Suppressor macrophage treated with lipopolysaccharide for 4 hours (primary cell): ENCODE results near the gene MX2.

Experiments used
- DNase-seq: peaks from one replicate; pipeline ENCODE4 v3.0.0-alpha.2; 2020

The MX2 gene

DNA sequence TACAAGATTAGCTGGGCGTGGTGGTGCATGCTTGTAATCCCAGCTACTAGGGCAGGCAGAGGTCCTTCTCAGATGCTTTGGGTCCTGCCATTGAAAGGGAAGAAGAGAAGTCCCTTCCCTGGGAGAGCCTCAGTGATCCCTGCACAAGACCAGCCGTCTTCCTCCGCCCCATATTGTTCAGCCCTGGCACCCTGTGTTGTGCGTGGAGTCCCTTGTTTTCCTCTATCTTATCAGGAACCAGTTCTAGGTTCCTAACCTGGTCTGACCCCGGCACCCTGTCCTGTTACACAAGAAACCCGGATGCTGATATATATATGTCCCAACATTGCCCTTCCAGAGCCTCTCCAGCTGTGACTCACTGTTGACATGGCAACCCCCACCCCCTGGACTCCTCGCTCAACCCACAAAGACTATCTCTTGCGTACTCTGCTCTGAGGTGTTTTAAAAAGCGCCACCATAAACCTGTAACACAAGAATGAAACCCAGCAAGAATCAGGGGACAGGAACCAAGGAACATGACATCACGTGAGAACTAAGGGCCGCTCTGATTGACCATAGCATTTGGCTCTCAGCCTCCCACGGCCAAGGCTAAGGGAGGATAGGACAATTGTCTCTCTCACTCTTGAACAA, 4.8 kb downstream of the MX2 start:
- peak; percentile 96 for DNase-seq

DNA sequence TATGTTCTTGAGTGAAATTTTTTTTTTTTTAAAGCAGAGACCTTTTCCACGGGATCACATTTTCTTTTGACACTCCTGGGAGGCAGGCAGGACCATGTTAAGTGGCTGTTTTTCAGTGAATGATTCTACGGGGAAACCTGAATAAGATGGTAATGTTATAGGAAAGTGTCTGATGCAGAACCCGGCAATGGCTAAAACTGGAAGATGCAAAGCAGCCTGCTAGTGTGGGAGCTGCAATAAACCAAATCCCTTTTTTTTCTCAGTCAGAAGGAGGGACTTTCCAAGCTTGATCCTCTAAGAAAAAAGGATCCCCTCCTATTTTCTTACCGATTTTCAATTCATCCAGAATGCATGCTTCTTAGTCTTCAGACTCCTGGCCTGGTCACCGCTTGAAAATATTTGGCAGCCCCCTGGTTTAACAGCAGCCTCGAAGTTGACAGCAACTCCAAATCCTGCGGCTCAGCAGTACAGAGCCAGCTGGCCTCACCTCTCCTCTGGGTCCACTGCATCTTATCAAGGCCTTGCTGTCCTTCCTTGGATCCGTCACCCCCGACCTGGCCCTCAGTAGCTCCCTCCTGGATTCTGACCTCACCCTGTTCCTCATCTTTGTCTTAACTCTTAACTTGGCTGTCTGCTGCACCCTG, 5.6 kb downstream of the MX2 start:
- no peak for DNase-seq

DNA sequence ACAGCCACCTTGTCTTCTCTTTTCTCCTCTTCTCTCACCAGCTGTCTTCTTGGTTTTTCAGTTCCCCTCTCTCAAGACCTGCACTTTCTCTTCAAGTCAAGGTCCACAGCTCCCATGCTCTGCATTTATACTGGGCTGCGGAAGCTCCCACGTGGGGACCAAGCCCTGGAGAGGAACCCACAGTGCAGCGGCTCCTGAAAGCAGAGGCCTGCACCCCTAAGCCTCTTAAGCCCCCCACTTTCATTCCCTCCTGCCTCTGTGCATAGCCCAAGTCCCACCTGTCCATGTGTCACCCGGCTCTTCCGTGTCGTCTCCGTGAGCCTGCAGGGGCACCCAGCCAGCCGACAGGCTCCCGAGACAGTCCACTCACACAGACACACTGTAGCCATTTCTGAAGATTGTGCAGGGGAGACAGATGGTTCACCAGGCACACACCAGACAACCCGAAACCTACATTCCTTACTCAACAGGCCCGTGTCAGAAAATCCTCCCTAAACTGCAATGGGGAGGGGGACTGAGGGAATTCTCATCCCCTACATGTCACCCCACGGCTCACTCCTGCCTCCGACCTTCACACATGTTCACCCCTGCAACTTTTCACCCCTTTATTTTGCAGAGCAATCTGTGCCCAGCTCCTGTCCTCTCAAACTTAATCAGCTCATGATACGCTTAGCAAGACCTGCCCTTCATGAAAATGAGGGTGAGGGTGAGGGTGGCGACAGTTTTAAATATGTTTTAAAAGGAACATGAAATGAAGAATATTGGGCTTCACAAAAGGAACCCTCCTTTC, 6.3 kb downstream of the MX2 start:
- no peak for DNase-seq

DNA sequence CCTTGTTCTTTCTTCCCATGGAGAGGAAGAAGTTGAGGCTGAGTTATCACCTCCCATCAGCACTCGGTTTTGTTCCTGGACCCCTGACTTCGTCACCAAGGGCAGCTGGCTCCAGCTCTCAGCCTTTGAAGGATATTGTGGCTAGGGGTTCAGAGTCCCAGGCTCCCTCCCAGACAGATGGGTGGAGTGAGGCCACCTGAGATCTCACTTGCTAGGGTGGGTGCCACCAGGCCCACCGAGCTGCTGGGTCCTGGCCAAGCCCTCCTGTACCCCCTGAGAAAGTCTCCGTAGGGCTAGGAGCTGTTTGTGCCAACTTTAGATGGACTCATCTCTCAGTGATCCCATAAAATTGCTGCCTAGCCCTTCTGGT, 6.9 kb downstream of the MX2 start:
- no peak for DNase-seq

DNA sequence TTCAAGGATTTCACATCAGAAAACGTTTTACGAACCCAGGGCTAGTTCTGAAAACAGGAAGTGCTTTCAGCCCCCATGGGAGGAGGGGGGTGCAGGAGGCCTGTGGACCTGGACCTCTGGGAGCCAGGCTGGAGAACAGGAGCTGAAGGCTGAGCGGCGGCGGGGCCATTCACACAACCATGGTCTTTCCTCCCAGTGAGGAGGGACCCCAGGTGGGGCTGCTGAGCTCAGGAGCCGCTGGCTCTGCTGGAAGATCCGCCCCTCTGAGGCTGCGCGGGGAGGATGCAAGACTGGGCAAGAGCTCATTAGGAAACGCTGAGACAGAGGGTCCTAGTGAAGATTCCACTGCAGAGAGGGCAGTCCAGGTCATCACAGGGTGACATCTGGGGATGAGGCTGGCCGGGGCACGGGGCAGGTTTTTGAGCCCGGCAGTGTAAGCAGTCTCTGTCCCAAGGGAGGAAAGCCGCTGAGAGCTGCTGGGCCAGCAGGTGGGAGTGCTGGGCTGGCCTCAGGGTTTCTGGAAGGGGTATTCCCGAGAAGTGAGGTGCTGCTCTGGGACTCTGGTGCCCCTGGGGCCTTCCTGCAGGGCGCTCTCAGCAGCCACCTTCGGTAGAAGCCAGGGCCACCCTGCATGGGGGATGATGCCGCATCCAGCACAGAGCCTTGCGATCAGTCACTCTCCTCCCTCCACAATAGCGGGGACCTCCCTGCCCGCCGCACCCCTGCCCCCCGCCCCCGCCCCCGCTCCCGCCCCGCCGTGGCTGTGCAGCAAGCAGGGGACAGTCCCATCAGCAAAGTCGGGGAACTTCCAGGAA, 7.5 kb downstream of the MX2 start:
- DNase-seq = peak; percentile 24

DNA sequence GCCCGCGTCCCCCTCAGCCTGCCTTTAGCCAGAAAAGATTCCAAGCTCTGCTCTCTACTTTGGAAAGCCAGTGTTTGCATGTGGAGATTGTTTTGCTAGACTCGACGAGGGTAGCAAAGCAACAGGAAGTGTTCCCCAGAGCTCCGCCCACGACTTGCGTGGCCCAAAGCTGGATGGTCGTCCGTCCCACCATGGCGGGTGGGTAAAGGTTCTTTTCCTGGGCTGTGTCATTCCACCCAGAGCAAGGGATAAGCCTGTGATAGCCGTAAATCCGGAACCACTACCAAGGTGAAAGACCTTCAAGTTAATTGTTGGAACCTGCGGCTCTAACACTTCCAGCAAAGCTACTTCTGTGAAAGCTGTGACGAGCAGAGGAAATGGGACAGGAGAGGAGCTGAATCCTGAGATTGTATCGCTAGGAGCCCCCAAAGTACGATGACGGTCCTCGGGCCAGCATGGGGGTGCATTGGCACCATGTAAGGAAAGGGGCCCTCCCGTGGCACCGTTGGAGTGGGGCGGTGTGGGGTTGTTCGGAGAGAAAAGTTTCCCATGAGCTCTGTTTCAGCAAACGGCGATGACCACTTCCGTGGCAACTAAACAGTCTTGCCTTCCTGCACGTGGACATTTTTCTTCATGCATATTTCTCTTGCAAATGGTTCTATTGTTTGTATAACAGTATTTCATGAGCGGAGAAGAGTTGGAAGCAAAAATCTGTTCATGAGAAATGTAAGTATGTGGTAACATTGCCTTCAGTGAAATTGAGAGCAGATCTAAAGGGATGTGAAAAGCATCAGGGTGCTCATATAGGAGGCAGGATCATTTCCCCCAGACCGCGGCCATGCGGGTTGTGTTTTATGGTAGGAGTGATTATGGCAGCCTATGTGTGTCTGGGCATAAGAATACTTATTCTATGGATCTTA, 8.4 kb downstream of the MX2 start:
- no peak for DNase-seq

DNA sequence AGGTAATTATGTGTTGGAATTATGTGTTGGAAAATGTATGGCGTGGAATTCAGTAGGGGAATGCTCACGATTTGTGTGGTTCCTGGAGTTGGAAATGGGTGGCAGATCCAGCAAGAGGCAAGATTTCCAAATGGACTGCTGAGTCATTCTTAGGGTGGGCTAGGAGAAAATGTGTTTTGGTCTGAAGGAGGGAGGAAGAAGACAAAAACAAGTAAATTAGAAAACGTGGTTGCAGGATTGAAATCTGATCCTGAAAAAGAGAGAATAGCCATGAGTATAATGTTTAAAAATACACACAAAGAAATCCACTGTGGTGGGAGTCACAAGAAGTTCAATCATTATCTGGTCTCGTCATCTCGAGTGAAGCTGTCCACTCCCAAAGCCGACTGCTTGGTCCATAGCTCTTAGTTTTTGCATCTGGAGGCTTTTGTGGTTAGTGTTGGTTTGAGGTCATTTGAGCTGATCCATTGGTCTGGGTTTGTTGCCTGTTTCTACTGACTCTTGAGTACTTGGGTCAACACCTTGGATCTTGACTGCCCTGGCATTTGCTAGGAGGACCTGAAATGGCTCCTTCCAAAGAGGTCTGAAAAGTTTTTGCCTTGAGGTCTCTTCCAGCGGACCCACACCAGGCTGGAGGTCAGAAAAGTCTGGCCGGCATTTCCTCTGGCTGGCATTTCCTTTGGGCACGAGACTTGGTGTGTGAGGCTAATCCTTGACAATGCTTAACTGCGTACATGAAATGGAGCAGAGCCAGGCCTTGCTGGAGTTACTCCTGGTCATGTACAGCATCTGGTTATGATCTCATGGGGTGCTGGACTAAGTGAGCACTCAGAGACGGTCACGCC, 9.2 kb downstream of the MX2 start:
- DNase-seq = no peak

DNA sequence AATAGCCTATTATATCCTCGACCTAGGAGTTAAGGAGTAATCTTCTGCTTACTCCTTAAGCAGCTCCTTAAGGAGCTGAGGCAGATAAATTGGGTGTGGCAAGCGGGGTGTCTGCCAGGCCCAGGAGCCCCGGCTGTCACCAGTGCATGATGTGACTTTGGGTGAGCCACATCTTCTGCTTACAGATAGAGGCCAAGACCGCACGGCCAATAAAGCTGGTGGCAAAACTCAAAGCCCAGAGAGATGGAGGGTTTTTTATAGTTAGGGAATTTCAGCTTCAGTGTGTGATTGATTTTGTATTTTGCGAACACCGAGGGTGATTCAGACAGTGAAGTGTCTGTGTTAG, 9.8 kb downstream of the MX2 start:
- no peak for DNase-seq

DNA sequence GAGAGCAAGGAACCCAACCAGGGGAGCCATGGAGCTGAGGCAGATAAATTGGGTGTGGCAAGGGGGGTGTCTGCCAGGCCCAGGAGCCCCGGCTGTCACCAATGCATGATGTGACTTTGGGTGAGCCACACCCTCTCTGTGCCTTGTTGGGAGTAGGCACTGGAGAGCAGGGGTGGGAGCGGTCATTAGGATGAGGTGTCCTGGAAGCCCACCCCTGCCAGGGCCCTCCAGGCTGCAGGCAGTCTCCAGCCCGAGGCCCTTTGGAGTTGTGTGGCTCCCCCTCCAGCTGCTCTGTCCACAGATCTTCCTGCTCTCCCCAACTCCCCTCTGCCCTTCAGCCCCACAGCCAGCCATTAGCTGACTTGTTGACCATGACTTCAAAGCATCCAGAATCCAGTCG, 11.4 kb downstream of the MX2 start:
- DNase-seq = no peak

DNA sequence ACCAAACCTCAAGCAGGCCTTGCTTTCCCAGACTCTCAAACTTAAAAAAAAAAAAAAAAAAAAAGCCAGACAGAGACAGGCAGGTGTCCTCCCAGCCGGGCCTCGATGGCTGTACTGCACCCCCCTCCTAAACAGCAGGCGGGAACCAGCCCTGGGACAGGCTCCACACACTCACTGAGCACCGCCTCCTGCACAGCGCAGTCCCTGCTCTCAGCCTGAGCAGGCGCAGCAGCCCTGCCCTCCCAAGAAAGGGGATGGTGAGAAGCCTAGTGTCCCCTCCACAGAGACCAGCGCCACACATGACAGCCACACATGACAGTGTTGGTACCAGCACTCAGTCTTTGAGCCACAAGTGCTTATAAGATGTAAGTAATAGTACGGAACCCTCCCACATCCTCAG, 11.9 kb downstream of the MX2 start:
- no peak for DNase-seq

DNA sequence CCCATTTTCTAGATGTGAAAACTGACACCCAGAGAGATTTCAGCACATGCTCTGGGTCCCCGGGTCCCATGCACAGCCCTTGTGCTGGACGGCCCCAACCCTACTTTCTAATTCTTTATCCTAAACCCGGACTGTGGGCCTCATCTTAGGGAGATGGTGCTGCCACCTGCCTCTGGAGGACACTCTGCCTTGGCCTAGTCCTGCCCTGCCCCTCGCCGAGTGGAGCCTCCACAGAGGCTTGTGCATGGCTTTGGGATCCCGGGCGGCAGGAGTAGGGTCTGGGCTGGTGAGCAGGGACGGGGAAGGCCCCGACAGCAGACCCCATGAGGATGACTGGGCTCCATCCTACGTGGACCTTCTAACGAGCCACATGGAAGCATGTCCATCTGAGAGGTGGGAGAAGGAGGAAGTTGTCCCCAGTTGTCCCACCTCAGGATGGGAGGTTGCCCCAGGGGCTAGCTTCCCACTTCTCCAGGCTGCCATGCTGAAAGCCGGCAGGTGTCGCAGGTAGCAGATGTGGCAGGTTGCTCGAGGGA, 12.4 kb downstream of the MX2 start:
- DNase-seq = no peak

DNA sequence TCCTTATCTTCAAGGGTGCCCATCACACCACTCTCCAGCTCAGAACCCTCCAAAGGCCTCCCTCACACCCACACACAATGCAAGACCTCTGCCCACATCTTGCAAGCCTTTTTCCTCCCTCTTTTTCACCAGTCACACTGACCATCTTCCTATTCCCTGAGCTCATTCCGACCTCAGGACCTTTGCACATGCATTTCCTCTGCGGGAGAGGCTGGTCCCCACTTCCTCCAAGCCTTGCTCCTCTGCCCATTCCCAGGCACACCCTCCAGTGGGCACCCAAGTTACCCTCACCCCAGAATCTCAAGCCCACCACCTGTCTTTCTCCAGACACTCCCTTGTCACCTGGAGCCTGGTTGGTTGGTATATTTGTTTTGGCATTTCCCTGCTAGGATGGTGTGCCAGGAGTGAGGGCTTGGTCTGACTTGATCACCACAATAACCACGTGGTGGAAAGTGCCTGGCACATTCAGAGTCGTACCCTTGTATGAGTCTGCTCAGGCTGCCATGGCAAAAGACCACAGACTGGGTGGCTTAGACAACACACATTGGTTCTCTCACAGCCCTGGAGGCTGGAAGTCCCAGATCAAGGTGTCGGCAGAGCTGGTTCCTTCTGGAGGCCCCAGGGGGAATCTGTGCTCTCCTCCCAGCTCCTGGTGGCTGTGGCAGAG, 13.2 kb downstream of the MX2 start:
- DNase-seq = no peak

DNA sequence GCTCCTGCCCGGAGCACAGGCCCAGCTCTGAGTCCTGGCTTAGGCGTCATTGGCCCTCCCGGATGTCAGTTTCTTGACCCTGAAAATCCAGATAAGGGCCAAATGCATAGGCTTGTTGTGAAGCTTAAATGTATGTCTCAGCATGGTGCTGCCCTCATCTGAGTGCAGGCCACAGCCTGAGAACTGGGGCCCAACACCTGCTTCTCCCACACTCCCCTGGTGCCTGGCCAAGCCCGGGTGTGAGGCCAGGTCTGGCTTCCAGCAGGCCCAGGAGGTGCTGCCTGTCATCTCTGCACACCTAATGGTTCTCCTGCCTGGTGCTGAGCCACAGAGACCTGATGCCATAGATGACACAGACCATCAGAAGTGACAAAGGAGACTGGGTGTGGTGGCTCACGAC, 14.0 kb downstream of the MX2 start:
- no peak for DNase-seq

DNA sequence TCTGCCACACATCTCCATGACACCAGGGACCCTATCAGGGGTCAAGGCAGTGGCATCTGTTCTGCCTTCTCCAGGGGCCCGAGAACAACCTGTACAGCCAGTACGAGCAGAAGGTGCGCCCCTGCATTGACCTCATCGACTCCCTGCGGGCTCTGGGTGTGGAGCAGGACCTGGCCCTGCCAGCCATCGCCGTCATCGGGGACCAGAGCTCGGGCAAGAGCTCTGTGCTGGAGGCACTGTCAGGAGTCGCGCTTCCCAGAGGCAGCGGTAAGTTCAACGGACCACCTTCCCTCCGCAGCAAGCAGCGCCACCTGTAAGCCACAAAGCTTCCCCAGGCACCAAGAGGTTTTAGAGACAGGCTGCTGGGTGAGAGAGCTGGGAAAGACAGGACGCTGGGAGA, 15.9 kb downstream of the MX2 start:
- no peak for DNase-seq

DNA sequence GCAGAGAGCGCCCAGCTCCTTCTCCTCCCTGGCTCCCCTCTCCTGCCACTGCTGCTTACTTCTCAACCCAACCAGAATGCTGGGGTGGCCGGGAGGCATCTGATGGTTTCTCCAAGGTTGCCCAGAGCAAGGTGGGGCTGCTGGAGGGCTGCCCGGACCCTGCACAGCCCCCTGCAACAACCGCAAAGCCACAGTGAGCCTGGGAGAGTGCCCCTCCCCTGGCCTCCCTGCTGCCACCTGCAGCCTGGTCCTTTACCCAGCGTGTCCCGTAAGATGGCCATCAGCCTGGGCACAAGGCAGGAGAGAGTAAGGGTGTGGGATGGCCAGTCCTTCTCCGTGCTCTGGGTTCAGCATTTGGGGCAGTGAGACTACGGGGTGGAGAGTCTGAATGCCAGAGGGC, 17.0 kb downstream of the MX2 start:
- no peak for DNase-seq

DNA sequence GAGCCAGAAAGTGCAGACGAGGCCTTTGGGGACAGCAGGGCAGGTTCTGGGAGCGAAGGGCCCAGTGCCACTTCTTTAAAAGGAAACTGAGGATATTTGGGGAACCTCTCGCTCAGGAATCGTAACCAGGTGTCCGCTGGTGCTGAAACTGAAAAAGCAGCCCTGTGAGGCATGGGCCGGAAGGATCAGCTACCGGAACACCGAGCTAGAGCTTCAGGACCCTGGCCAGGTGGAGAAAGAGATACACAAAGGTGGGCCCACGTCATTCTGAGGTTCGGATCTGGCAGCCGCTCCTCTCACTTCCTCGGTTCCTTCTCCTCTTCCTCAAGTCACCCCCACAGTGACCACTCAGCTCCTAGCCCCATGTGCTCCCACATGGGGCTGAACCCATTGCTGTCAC, 18.1 kb downstream of the MX2 start:
- DNase-seq = no peak

DNA sequence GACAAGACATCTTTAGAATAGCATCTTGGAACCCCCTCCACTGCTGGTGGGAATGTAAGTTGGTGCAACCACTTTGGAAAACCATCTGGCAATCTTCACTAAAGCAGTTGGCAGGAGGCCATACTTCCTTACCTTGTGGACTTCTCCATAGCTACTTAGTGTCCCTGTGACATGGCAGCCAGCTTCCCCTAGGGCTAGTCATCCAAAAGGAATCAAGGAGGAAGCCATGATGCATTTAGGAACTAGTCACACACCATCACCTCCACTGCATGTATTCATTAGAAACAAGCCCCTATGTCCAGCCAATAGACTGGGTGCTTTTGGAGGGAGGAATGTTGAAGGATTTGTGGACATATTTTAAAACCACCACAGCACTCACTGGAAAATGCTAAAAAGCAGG, 19.9 kb downstream of the MX2 start:
- no peak for DNase-seq

DNA sequence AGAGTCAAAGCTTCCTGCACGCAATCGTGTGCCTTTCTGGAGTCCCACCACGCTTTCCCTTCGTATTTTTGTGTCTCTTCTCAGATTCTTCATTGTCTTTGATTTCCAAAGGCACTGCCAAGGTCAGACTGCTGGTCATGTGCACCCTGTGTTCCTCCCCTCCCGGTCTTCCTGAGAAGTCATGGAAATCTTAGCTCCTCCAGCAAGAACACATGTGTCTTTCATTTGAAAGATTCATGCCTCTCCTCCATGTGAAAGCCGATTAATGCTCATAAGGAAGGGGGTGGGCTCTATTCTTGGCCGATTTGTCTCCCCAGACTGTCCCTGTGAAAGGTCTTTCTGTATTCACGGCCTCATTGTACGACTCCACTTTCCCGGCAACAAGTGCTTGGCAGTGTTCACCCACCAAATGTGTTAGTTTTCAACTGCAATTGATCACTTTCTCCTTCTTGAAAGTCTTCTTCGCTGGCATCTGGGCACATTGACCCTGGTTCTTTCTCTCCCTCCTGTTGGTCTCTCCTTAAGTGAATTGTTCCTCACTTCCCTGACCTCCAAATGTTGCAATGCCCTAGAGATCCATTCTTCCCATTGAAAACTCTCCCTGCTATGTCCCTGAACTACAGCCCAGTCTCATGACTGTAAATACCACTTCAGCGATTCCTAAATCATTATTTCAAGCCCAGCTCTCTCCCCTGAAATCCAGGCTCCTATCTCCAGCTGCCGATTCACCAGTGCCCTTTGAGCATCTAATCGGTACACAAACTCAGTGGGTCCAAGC, 25.4 kb downstream of the MX2 start:
- no peak for DNase-seq

DNA sequence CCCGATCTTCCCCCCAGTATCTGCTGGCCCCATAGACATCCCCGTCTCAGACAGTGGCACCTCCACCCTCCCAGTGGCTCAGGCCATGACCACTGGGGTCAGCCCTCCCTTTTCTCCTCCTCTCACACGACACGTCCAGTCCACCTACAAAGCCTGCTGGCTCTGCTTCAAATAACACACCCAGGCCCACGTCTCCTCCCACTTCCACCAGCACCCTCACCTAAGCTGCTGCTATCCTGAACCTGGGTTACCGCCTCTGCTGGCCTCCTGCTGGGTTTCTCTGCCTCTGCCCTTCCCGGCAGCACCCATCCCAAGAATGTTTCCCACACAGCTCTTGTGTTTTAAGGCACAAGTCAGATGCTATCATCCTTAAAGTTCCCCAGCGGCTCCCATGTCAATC, 26.0 kb downstream of the MX2 start:
- DNase-seq = no peak

DNA sequence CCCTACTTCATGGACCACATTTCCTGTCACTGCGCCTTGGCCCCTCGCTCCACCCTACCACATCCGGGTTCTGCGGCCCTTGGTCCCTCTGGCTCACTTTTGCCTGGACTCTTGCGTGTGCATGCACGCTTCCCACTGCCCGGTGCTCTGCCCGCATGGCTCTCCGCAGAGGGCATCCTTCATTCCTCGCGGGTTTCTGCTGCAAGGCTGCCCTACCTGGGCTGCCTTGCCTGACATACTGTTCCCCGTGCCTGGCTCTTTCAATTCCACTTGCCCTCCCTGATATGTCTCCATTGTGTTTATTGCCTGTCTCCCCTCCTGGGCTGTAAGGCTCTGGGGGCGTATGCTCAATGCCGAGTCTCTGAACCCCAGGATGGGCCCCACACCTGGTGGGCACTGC, 26.4 kb downstream of the MX2 start:
- no peak for DNase-seq
